Left lung (tissue), 10 donors: Measurements from ENCODE around the gene ASMTL. TPM values are rescaled to one million over a fixed set of nuclear protein-coding genes. Genes with fewer than 3 reads are reported as not detected.
A peak's percentile ranks its signal among the peaks of the same experiment; 100 is the strongest.

ENCODE experiments used
- ATAC-seq: fragments of 200-7000 bp; cut with Tn5 transposase; one replicate; pipeline ENCODE4 v1.9.1; 2020; ENCODE audit warnings: moderate library complexity
- DNase-seq, 4 donors: peaks; one replicate each; pipeline ENCODE4 v3.0.0-alpha.2; 2013 to 2020
- H3K27ac ChIP-seq, 2 donors: fragments of 200-600 bp; sonication (generic) in 1 of 2; one replicate each; pipeline versions ENCODE4 v1.5.0 to v1.8.0; 2020 to 2021
- H3K27me3 ChIP-seq, 2 donors: fragments of 200-600 bp; sonication (generic) in 1 of 2; one replicate each; pipeline versions ENCODE4 v1.5.0 to v1.8.0; 2020 to 2021
- H3K36me3 ChIP-seq, 2 donors: fragments of 200-600 bp; sonication (generic) in 1 of 2; one replicate each; pipeline versions ENCODE4 v1.5.0 to v1.8.0; 2020 to 2021
- H3K4me1 ChIP-seq, 2 donors: fragments of 200-600 bp; one replicate each; pipeline ENCODE4 v1.8.0; 2021
- H3K4me3 ChIP-seq, 2 donors: fragments of 200-600 bp; sonication (generic) in 1 of 2; one replicate each; pipeline versions ENCODE4 v1.5.0 to v1.8.0; 2020 to 2021; ENCODE audit warnings: mild to moderate bottlenecking in 1 of 2
- H3K9me3 ChIP-seq, 2 donors: fragments of 200-600 bp; sonication (generic) in 1 of 2; one replicate each; pipeline versions ENCODE4 v1.5.0 to v1.8.0; 2020 to 2021
- CTCF ChIP-seq, 2 donors: fragments of 200-600 bp; sonication (generic) in 1 of 2; IDR thresholded peaks; one replicate each; pipeline versions ENCODE4 v1.5.0 to v1.8.0; 2021; ENCODE audit warnings: antibody characterized with exemption in 2 of 2
- intact Hi-C, 2 donors: fragments of 100-400 bp; cut with DNase I; formaldehyde crosslinking; loops; one replicate each; pipeline versions ENCODE4 v1.11.2 to v1.14.2; 2022
- polyA plus RNA-seq, 6 donors: library from polyadenylated mRNA; unstranded; fragments of 120-200 nt; gene quantifications; one replicate each; pipeline ENCODE4 v1.2.1, GENCODE V29; 2013; ENCODE audit not compliant: insufficient read length in 6 of 6
- total RNA-seq, 2 donors: library from RNA; stranded (reverse); fragmentation: NEBNext Ultra II Directional; extraction: Animal tissue kit (Norgen Biotek cat#: 25700); gene quantifications; one replicate each; pipeline ENCODE4 v1.2.1, GENCODE V29; 2021
- donor health status: DM: no; HTN: yes; CAD: no.
- donor health status: DM: no; HTN: no; CAD: no.

Gene ASMTL
- total and polyA plus RNA-seq, 8 donors = 18.6 to 32.0 (median 24.8) TPM

- Histone ChIP-seq H3K36me3 (peaks cover 0 to 51% of the 10 kb centered on the region in 2 donors), H3K4me1 (no peaks in the 10 kb centered on the region), H3K27ac (no peak overlapping the region), H3K4me3 (no peak overlapping the region), H3K9me3 (peaks cover 0 to 28% of the 10 kb centered on the region in 2 donors), H3K27me3 (no peaks in the 10 kb centered on the region)
- DNase-seq (no peak), ATAC-seq (no peak)
- TF ChIP-seq CTCF (IDR thresholded peaks at IDR 0.05) = no peak
- intact Hi-C loops = no loop called here
These were observed 32.3 kb downstream of the ASMTL start for GRCh38 chrX:1420371-1420770.

- DNase-seq = peak in 1 of 4 donors; percentile 56
These were observed 33.0 kb downstream of the ASMTL start for GRCh38 chrX:1419545-1420355.

GRCh38 chrX:1418901-1419544, 33.7 kb downstream of the ASMTL start:
- peaks cover 0 to 28% of the 10 kb centered on the region in 2 donors for H3K9me3 ChIP-seq
- H3K27me3 ChIP-seq = no peaks in the 10 kb centered on the region
- no peak for TF ChIP-seq CTCF (IDR thresholded peaks at IDR 0.05)
- H3K4me1 ChIP-seq = no peaks in the 10 kb centered on the region
- H3K27ac ChIP-seq = no peak overlapping the region
- H3K36me3 ChIP-seq = peaks cover 0 to 53% of the 10 kb centered on the region in 2 donors
- no peak overlapping the region for H3K4me3 ChIP-seq
- DNase-seq (peak in 1 of 4 donors; percentile 70), ATAC-seq (no peak)
- intact Hi-C loops = no loop called here

More at GRCh38 chrX:1419545-1420355, 33.0 kb downstream of the ASMTL start:
- no peaks in the 10 kb centered on the region for H3K4me1 ChIP-seq
- no peak for ATAC-seq
- H3K36me3 ChIP-seq = peaks cover 0 to 46% of the 10 kb centered on the region in 2 donors
- intact Hi-C loops = no loop called here
- no peak overlapping the region for H3K4me3 ChIP-seq
- TF ChIP-seq CTCF (IDR thresholded peaks at IDR 0.05) = no peak
- H3K27ac ChIP-seq = no peak overlapping the region
- H3K9me3 ChIP-seq = peaks cover 0 to 28% of the 10 kb centered on the region in 2 donors
- no peaks in the 10 kb centered on the region for H3K27me3 ChIP-seq

- Histone ChIP-seq H3K4me3 (no peak overlapping the region), H3K4me1 (no peaks in the 10 kb centered on the region), H3K36me3 (peaks cover 0 to 59% of the 10 kb centered on the region in 2 donors), H3K27me3 (no peaks in the 10 kb centered on the region), H3K9me3 (peaks cover 0 to 25% of the 10 kb centered on the region in 2 donors), H3K27ac (no peak overlapping the region)
- DNase-seq = peak in 1 of 4 donors; percentile 66
- intact Hi-C loops = no loop called here
- no peak for TF ChIP-seq CTCF (IDR thresholded peaks at IDR 0.05)
- ATAC-seq = no peak
These were observed 34.6 kb downstream of the ASMTL start for GRCh38 chrX:1417921-1418771.
